Measurements from ENCODE around the gene UBALD1. TPM values are rescaled to one million over a fixed set of nuclear protein-coding genes. Genes with fewer than 3 reads are reported as not detected.

The UBALD1 gene
- total and polyA plus RNA-seq, 2 donors (not counting 1 experiment from before 2014, with no cell fraction given): 25.6 to 31.7 TPM

- Mint-ChIP-seq H3K4me1 (no peaks in the 10 kb centered on the region), H3K27me3 (no peaks in the 10 kb centered on the region), H3K9me3 (ENCODE audit: insufficient read depth) (no peaks in the 10 kb centered on the region), H3K4me3 (no peak overlapping the region), H3K27ac (no peak overlapping the region)
- Histone ChIP-seq H3K9ac (ENCODE audit: low read length) (no peak overlapping the region), H3K4me3 (ENCODE audit: control extremely low read depth in 1 of 5, extremely low read depth in 1 of 5, insufficient read depth in 1 of 5, low read depth in 2 of 5, low read length in 4 of 5) (no peak overlapping the region), H3K4me1 (ENCODE audit: control insufficient read depth in 2 of 2, insufficient read depth in 2 of 2, low read length in 2 of 2) (peaks cover 0 to 2% of the 10 kb centered on the region in 2 donors), H3K9me3 (ENCODE audit: control extremely low read depth in 1 of 3, control insufficient read depth in 2 of 3, insufficient read depth in 1 of 3, low read length in 2 of 3) (no peaks in the 10 kb centered on the region), H3K36me3 (replicated peaks in 1 of 2; ENCODE audit: control extremely low read depth in 1 of 2, control insufficient read depth in 1 of 2, extremely low read depth in 1 of 2, insufficient read depth in 2 of 2, low read length in 1 of 2) (no peaks in the 10 kb centered on the region), H3K27me3 (replicated peaks in 1 of 4; ENCODE audit: control extremely low read depth in 1 of 4, control insufficient read depth in 3 of 4, insufficient read depth in 4 of 4, low read length in 3 of 4) (peaks cover 0 to 3% (median 0%) of the 10 kb centered on the region in 4 experiments), H2AFZ (ENCODE audit: insufficient read depth, low read depth, low read length, poor library complexity, severe bottlenecking) (no peak overlapping the region), H4K20me1 (ENCODE audit: control insufficient read depth, insufficient read depth, low read length, poor library complexity, severe bottlenecking) (no peaks in the 10 kb centered on the region), H3K79me2 (ENCODE audit: control insufficient read depth, insufficient read depth, low read length) (no peaks in the 10 kb centered on the region), H3K4me2 (replicated peaks; ENCODE audit: low read depth, low read length, poor library complexity, severe bottlenecking) (no peak overlapping the region), H3K27ac (ENCODE audit: low read length in 2 of 2) (no peak overlapping the region)
- no peak for ATAC-seq (ENCODE audit: low read depth)
- TF ChIP-seq CTCF (IDR thresholded peaks at IDR 0.05) (no peak), EZH2 (IDR thresholded peaks at IDR 0.05; ENCODE audit: borderline replicate concordance, insufficient read depth, low read depth, low read length, poor library complexity, severe bottlenecking) (no peak)
- POLR2A ChIA-PET: no interaction called here
- intact Hi-C loops (cut with micrococcal nuclease): no loop called here
- no CpG with 5 or more reads among the region's 6 CpGs for WGBS (ENCODE audit: insufficient coverage)
- CTCF ChIA-PET: no interaction called here
- no peak for DNase-seq
Observed at GRCh38 chr16:4580250-4580649, 34.4 kb downstream of the UBALD1 start.

DNA sequence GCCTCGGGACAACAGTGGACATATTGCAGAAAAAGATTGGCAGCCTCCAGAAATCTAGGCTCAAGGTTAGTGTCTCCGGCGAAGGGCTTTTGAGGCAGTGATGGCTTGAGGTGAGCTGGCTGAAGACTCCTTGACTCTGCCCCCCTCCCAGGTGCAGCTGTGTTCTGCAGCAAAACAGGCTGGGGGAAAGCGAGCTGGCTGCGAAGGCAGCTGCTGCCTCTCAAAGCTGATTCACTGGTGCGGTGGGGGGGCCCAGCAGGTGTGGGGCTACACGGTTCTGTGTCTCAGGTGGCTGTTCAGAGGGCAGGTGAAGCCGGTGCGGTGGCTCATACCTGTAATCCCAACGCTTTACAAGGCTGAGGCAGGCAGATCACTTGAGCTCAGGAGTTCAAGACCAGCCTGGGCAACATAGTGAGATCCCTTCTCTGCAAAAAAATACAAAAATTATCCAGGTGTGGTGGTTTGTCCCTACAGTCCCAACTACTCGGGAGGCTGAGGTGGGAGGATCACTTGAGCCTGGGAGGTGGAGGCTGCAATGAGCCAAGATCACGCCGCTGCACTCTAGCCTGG lies 35.6 kb downstream of the UBALD1 start:
- H3K27me3 ChIP-seq (replicated peaks in 1 of 4; ENCODE audit: control extremely low read depth in 1 of 4, control insufficient read depth in 3 of 4, insufficient read depth in 4 of 4, low read length in 3 of 4): no peaks in the 10 kb centered on the region
- ATAC-seq (ENCODE audit: low read depth): no peak
- ChIA-PET CTCF (no interaction called here), POLR2A (no interaction called here)
- no peaks in the 10 kb centered on the region for H3K9me3 ChIP-seq (ENCODE audit: control extremely low read depth in 1 of 3, control insufficient read depth in 2 of 3, insufficient read depth in 1 of 3, low read length in 2 of 3)
- WGBS (ENCODE audit: insufficient coverage): 87% methylated on average over 8 of the region's 13 CpGs
- Mint-ChIP-seq H3K4me3 (no peak overlapping the region), H3K4me1 (no peaks in the 10 kb centered on the region), H3K9me3 (ENCODE audit: insufficient read depth) (no peaks in the 10 kb centered on the region), H3K27me3 (no peaks in the 10 kb centered on the region), H3K27ac (no peak overlapping the region)
- no peak overlapping the region for H3K4me2 ChIP-seq (replicated peaks; ENCODE audit: low read depth, low read length, poor library complexity, severe bottlenecking)
- no peak overlapping the region for H3K27ac ChIP-seq (ENCODE audit: low read length in 2 of 2)
- intact Hi-C loops (cut with micrococcal nuclease): no loop called here
- no peak for TF ChIP-seq EZH2 (IDR thresholded peaks at IDR 0.05; ENCODE audit: borderline replicate concordance, insufficient read depth, low read depth, low read length, poor library complexity, severe bottlenecking)
- TF ChIP-seq CTCF (IDR thresholded peaks at IDR 0.05): no peak
- no peaks in the 10 kb centered on the region for H4K20me1 ChIP-seq (ENCODE audit: control insufficient read depth, insufficient read depth, low read length, poor library complexity, severe bottlenecking)
- H3K9ac ChIP-seq (ENCODE audit: low read length): no peak overlapping the region
- no peak overlapping the region for H3K4me3 ChIP-seq (ENCODE audit: control extremely low read depth in 1 of 5, extremely low read depth in 1 of 5, insufficient read depth in 1 of 5, low read depth in 2 of 5, low read length in 4 of 5)
- no peaks in the 10 kb centered on the region for H3K4me1 ChIP-seq (ENCODE audit: control insufficient read depth in 2 of 2, insufficient read depth in 2 of 2, low read length in 2 of 2)
- no peak overlapping the region for H2AFZ ChIP-seq (ENCODE audit: insufficient read depth, low read depth, low read length, poor library complexity, severe bottlenecking)
- no peak for DNase-seq
- no peaks in the 10 kb centered on the region for H3K36me3 ChIP-seq (replicated peaks in 1 of 2; ENCODE audit: control extremely low read depth in 1 of 2, control insufficient read depth in 1 of 2, extremely low read depth in 1 of 2, insufficient read depth in 2 of 2, low read length in 1 of 2)
- no peaks in the 10 kb centered on the region for H3K79me2 ChIP-seq (ENCODE audit: control insufficient read depth, insufficient read depth, low read length)
